Glutamatergic neuron (in vitro differentiated cells): ENCODE data around the gene LAMC3. TPM values are rescaled to one million over a fixed set of nuclear protein-coding genes. Genes with fewer than 3 reads are reported as not detected.

Source experiments
- DNase-seq: peaks from one replicate; pipeline ENCODE4 v3.0.0; 2022
- H3K27ac Mint-ChIP-seq: one replicate; pipeline ENCODE4 v1.8.0; 2020; ENCODE audit warnings: mild to moderate bottlenecking, mixed read lengths, inconsistent platforms; ENCODE audit not compliant: unreplicated experiment
- H3K27me3 Mint-ChIP-seq: one replicate; pipeline ENCODE4 v1.8.0; 2020; ENCODE audit warnings: mild to moderate bottlenecking, moderate library complexity, mixed read lengths, inconsistent platforms; ENCODE audit not compliant: unreplicated experiment
- H3K36me3 Mint-ChIP-seq: one replicate; pipeline ENCODE4 v1.8.0; 2020; ENCODE audit warnings: mild to moderate bottlenecking, mixed read lengths, inconsistent platforms; ENCODE audit not compliant: unreplicated experiment
- H3K4me1 Mint-ChIP-seq: one replicate; pipeline ENCODE4 v1.8.0; 2020; ENCODE audit warnings: mild to moderate bottlenecking, low read depth, mixed read lengths, inconsistent platforms; ENCODE audit not compliant: unreplicated experiment
- H3K4me3 Mint-ChIP-seq: one replicate; pipeline ENCODE4 v1.8.0; 2020; ENCODE audit warnings: mild to moderate bottlenecking, mixed read lengths, inconsistent platforms; ENCODE audit not compliant: unreplicated experiment
- H3K9me3 Mint-ChIP-seq: one replicate; pipeline ENCODE4 v1.8.0; 2020; ENCODE audit warnings: mild to moderate bottlenecking, moderate library complexity, mixed read lengths, inconsistent platforms; ENCODE audit not compliant: unreplicated experiment
- CTCF ChIP-seq: fragments of 200-600 bp; sonication (generic); IDR thresholded peaks from one replicate; pipeline ENCODE4 v1.5.0; 2021; ENCODE audit not compliant: partially characterized antibody, unreplicated experiment
- total RNA-seq: library from RNA; stranded (reverse); fragmentation: NEBNext Ultra II Directional; extraction: Animal tissue kit (Norgen Biotek cat#: 25700); gene quantifications from one replicate; pipeline ENCODE4 v1.2.1, GENCODE V29; 2021; ENCODE audit not compliant: unreplicated experiment

The LAMC3 gene
- total RNA-seq, 1 donor from 2014 or later, result 0.17 TPM

GRCh38 chr9:131100445-131100844 is 91.5 kb downstream of the LAMC3 start:
- TF ChIP-seq CTCF, result no peak
- no peaks in the 10 kb centered on the region for H3K36me3 Mint-ChIP-seq
- DNase-seq, result no peak
- peaks cover 4% of the 10 kb centered on the region for H3K9me3 Mint-ChIP-seq
- no peak overlapping the region for H3K4me3 Mint-ChIP-seq
- H3K27me3 Mint-ChIP-seq, result no peaks in the 10 kb centered on the region
- no peak overlapping the region for H3K27ac Mint-ChIP-seq
- H3K4me1 Mint-ChIP-seq, result peaks cover 2% of the 10 kb centered on the region

GRCh38 chr9:131101207-131101964 is 92.4 kb downstream of the LAMC3 start:
- Mint-ChIP-seq H3K36me3 (no peaks in the 10 kb centered on the region), H3K9me3 (peaks cover 4% of the 10 kb centered on the region), H3K27ac (no peak overlapping the region), H3K27me3 (no peaks in the 10 kb centered on the region), H3K4me1 (peaks cover 2% of the 10 kb centered on the region), H3K4me3 (peak overlapping the region; percentile 42)
- DNase-seq, result no peak
- no peak for TF ChIP-seq CTCF

- Mint-ChIP-seq H3K27me3 (peaks cover 2% of the 10 kb centered on the region), H3K9me3 (peaks cover 4% of the 10 kb centered on the region), H3K4me3 (no peak overlapping the region), H3K27ac (no peak overlapping the region), H3K4me1 (peaks cover 2% of the 10 kb centered on the region), H3K36me3 (no peaks in the 10 kb centered on the region)
- no peak for TF ChIP-seq CTCF
- no peak for DNase-seq
Observed at GRCh38 chr9:131103024-131103423, 94.0 kb downstream of the LAMC3 start.

GRCh38 chr9:131103535-131103934 is 94.6 kb downstream of the LAMC3 start:
- no peak for DNase-seq
- peaks cover 2% of the 10 kb centered on the region for H3K4me1 Mint-ChIP-seq
- no peak overlapping the region for H3K4me3 Mint-ChIP-seq
- peaks cover 2% of the 10 kb centered on the region for H3K27me3 Mint-ChIP-seq
- H3K27ac Mint-ChIP-seq, result no peak overlapping the region
- no peak for TF ChIP-seq CTCF
- no peaks in the 10 kb centered on the region for H3K36me3 Mint-ChIP-seq
- H3K9me3 Mint-ChIP-seq, result peaks cover 4% of the 10 kb centered on the region

- no peak overlapping the region for H3K4me3 Mint-ChIP-seq
Observed at GRCh38 chr9:131104016-131104740, 95.2 kb downstream of the LAMC3 start.

More at GRCh38 chr9:131104016-131104740, 95.2 kb downstream of the LAMC3 start:
- Mint-ChIP-seq H3K9me3 (peaks cover 4% of the 10 kb centered on the region), H3K27me3 (peaks cover 2% of the 10 kb centered on the region), H3K4me1 (peaks cover under 1% of the 10 kb centered on the region), H3K36me3 (no peaks in the 10 kb centered on the region), H3K27ac (no peak overlapping the region)
- DNase-seq, result no peak
- TF ChIP-seq CTCF, result no peak
